H1 (cell line): ENCODE measurements around the gene RTN3. TPM values are rescaled to one million over a fixed set of nuclear protein-coding genes. Genes with fewer than 3 reads are reported as not detected.

Experiments
- CTCF ChIA-PET: fragments of 300-600 bp; sonication (Branson Sonifier 250); formaldehyde crosslinking; loops from one replicate; lab custom pipeline; 2021; ENCODE audit not compliant: partially characterized antibody; lab: Charles Lee
- POLR2A ChIA-PET: fragments of 300-600 bp; sonication (Branson Sonifier 250); formaldehyde crosslinking; loops from one replicate; lab custom pipeline; 2021; ENCODE audit warnings: inconsistent platforms; ENCODE audit not compliant: partially characterized antibody; lab: Charles Lee
- DNase-seq, 2 experiments: peaks; one replicate each; pipeline versions ENCODE4 v3.0.0 to v3.0.0-alpha.2; 2010 to 2022; ENCODE audit warnings: low spot score in 2 of 2, low read depth in 1 of 2, mixed read lengths in 1 of 2
- FAIRE-seq: peaks from 2 replicates; lab custom pipeline; 2011; peaks lifted over from hg19 to GRCh38; lab: Jason Lieb, UNC
- H2AFZ ChIP-seq: 2 replicates; pipeline ENCODE4 v1.8.1; 2012; ENCODE audit warnings: low read length, inconsistent platforms
- H2AK5ac ChIP-seq: 2 replicates; pipeline ENCODE4 v1.6.1; 2013; ENCODE audit warnings: low read depth, low read length
- H2BK120ac ChIP-seq: replicated peaks from 2 replicates; pipeline ENCODE3; 2013; ENCODE audit warnings: low read depth, low read length, inconsistent platforms
- H2BK12ac ChIP-seq: 2 replicates; pipeline ENCODE4 v1.6.1; 2013; ENCODE audit warnings: low read depth, low read length
- H2BK15ac ChIP-seq: 2 replicates; pipeline ENCODE4 v1.6.1; 2013; ENCODE audit warnings: low read length
- H2BK20ac ChIP-seq: 2 replicates; pipeline ENCODE4 v1.6.1; 2013; ENCODE audit warnings: low read length
- H2BK5ac ChIP-seq: 2 replicates; pipeline ENCODE4 v1.6.1; 2013; ENCODE audit warnings: low read depth, low read length
- H3K14ac ChIP-seq: 2 replicates; pipeline ENCODE4 v1.6.1; 2013; ENCODE audit warnings: inconsistent platforms; ENCODE audit not compliant: insufficient read length
- H3K18ac ChIP-seq: 2 replicates; pipeline ENCODE4 v1.6.1; 2013; ENCODE audit warnings: low read length; ENCODE audit errors: extremely low read depth
- H3K23ac ChIP-seq: 2 replicates; pipeline ENCODE4 v1.6.1; 2013; ENCODE audit warnings: inconsistent platforms; ENCODE audit not compliant: insufficient read length
- H3K23me2 ChIP-seq: 2 replicates; pipeline ENCODE4 v1.6.1; 2013; ENCODE audit warnings: low read depth, low read length
- H3K27ac ChIP-seq: 2 replicates; pipeline ENCODE4 v1.6.1; 2011; ENCODE audit warnings: low read depth, low read length, inconsistent platforms
- H3K27me3 ChIP-seq, 4 experiments: replicated peaks in 1 of 4; 1 replicate in 1 of 4; 2 replicates in 3 of 4; pipeline versions ENCODE4 v1.6.1 to v1.8.1; 2011 to 2013; ENCODE audit warnings: low read length in 3 of 4, mild to moderate bottlenecking in 3 of 4, inconsistent platforms in 2 of 4, mixed read lengths in 2 of 4, moderate library complexity in 1 of 4; ENCODE audit not compliant: control insufficient read depth in 3 of 4, insufficient read depth in 3 of 4; ENCODE audit errors: extremely low read depth in 1 of 4
- H3K36me3 ChIP-seq, 4 experiments: 2 replicates each; pipeline versions ENCODE4 v1.6.1 to v1.8.1; 2011 to 2013; ENCODE audit warnings: mild to moderate bottlenecking in 4 of 4, low read length in 3 of 4, moderate library complexity in 2 of 4, control low read depth in 1 of 4, inconsistent platforms in 1 of 4; ENCODE audit not compliant: insufficient read depth in 4 of 4, control insufficient read depth in 2 of 4
- H3K4ac ChIP-seq: replicated peaks from 2 replicates; pipeline ENCODE3; 2013; ENCODE audit warnings: low read length, low read depth, mixed read lengths, inconsistent platforms; ENCODE audit not compliant: insufficient read length
- H3K4me1 ChIP-seq, 4 experiments: replicated peaks in 1 of 4; 1 replicate in 1 of 4; 2 replicates in 3 of 4; pipeline versions ENCODE4 v1.6.1 to v1.8.1; 2011 to 2013; ENCODE audit warnings: low read length in 3 of 4, inconsistent platforms in 2 of 4, mixed read lengths in 1 of 4; ENCODE audit not compliant: insufficient read depth in 4 of 4, control insufficient read depth in 3 of 4
- H3K4me2 ChIP-seq, 2 experiments: 2 replicates each; pipeline versions ENCODE4 v1.6.1 to v1.8.1; 2011 to 2013; ENCODE audit warnings: low read depth in 2 of 2, low read length in 2 of 2, control low read depth in 1 of 2, inconsistent platforms in 1 of 2, mild to moderate bottlenecking in 1 of 2; ENCODE audit not compliant: insufficient read depth in 1 of 2
- H3K4me3 ChIP-seq, 4 experiments: fragments of 200-600, 300-600 bp in 1 of 4; sonication (generic), shearing (Covaris generic), sonication (Bioruptor Twin) in 1 of 4; 2 replicates each; pipeline versions ENCODE4 v1.5.1 to v1.8.1; 2011 to 2016; ENCODE audit warnings: low read length in 4 of 4, low read depth in 3 of 4, control low read depth in 2 of 4, inconsistent platforms in 2 of 4, mild to moderate bottlenecking in 2 of 4, mixed read lengths in 1 of 4, moderate library complexity in 1 of 4; ENCODE audit not compliant: insufficient read depth in 2 of 4; ENCODE audit errors: extremely low read depth in 1 of 4
- H3K56ac ChIP-seq: replicated peaks from 2 replicates; pipeline ENCODE3; 2013; ENCODE audit warnings: low read depth, mild to moderate bottlenecking, mixed read lengths, low read length, inconsistent platforms; ENCODE audit not compliant: insufficient read length
- H3K79me1 ChIP-seq: 2 replicates; pipeline ENCODE4 v1.6.1; 2013; ENCODE audit warnings: low read depth, low read length, control low read depth
- H3K79me2 ChIP-seq, 2 experiments: 2 replicates each; pipeline versions ENCODE4 v1.6.1 to v1.8.1; 2012 to 2013; ENCODE audit warnings: low read length in 2 of 2, mild to moderate bottlenecking in 2 of 2, inconsistent platforms in 1 of 2; ENCODE audit not compliant: insufficient read depth in 2 of 2, control insufficient read depth in 1 of 2
- H3K9ac ChIP-seq, 4 experiments: replicated peaks in 1 of 4; 1 replicate in 1 of 4; 2 replicates in 3 of 4; pipeline versions ENCODE4 v1.6.1 to v1.8.1; 2011 to 2013; ENCODE audit warnings: low read depth in 3 of 4, low read length in 3 of 4, control low read depth in 2 of 4, mild to moderate bottlenecking in 2 of 4, moderate library complexity in 2 of 4, inconsistent platforms in 1 of 4; ENCODE audit errors: extremely low read depth in 1 of 4
- H3K9me3 ChIP-seq, 2 experiments: 2 replicates each; pipeline versions ENCODE4 v1.6.1 to v1.8.1; 2012 to 2013; ENCODE audit warnings: mild to moderate bottlenecking in 2 of 2, moderate library complexity in 2 of 2, control low read depth in 1 of 2, inconsistent platforms in 1 of 2, low read depth in 1 of 2, low read length in 1 of 2, mixed read lengths in 1 of 2; ENCODE audit not compliant: insufficient read depth in 2 of 2
- H4K20me1 ChIP-seq, 2 experiments: replicated peaks in 1 of 2; 2 replicates each; pipeline versions ENCODE3 to v1.8.1; 2011 to 2013; ENCODE audit warnings: inconsistent platforms in 2 of 2, low read length in 2 of 2, mild to moderate bottlenecking in 1 of 2; ENCODE audit not compliant: insufficient read depth in 2 of 2, control insufficient read depth in 1 of 2
- H4K5ac ChIP-seq: 2 replicates; pipeline ENCODE4 v1.6.1; 2013; ENCODE audit warnings: low read length, low read depth, mixed read lengths, inconsistent platforms; ENCODE audit not compliant: insufficient read length
- H4K8ac ChIP-seq: 2 replicates; pipeline ENCODE4 v1.8.0; 2013; ENCODE audit warnings: mild to moderate bottlenecking, moderate library complexity, low read length, inconsistent platforms; ENCODE audit not compliant: insufficient read depth; ENCODE audit errors: extremely low read depth
- H4K91ac ChIP-seq: replicated peaks from 2 replicates; pipeline ENCODE3; 2013; ENCODE audit warnings: low read length, mixed read lengths, inconsistent platforms; ENCODE audit not compliant: insufficient read length
- CEBPB ChIP-seq: IDR thresholded peaks from 2 replicates; pipeline ENCODE4 v1.6.1; 2012; ENCODE audit warnings: low read depth, low read length
- KDM1A ChIP-seq: fragments of 200-600, 300-600 bp; sonication (generic); IDR thresholded peaks from 2 replicates; pipeline ENCODE4 v1.7.1; 2016; ENCODE audit warnings: mild to moderate bottlenecking, low read length, borderline replicate concordance
- POLR2A ChIP-seq, 2 experiments: IDR thresholded peaks; 1 replicate in 1 of 2; 2 replicates in 1 of 2; pipeline ENCODE4 v1.6.1; 2011; ENCODE audit warnings: low read depth in 2 of 2, low read length in 2 of 2, mild to moderate bottlenecking in 2 of 2; ENCODE audit errors: control extremely low read depth in 1 of 2
- TEAD4 ChIP-seq: IDR thresholded peaks from 2 replicates; pipeline ENCODE4 v1.6.1; 2012; ENCODE audit warnings: low read depth, low read length, inconsistent platforms, mixed read lengths
- WGBS, 2 experiments: shearing (Covaris generic) in 1 of 2; methylation state at CpG; one replicate each; pipeline versions ENCODE4 v1.1.6 to v1.1.7; 2013 to 2015; ENCODE audit warnings: low lambda C conversion rate in 2 of 2, mixed read lengths in 2 of 2, inconsistent platforms in 1 of 2, low coverage in 1 of 2, missing lambda C conversion rate in 1 of 2; ENCODE audit not compliant: insufficient replicate concordance in 2 of 2, insufficient coverage in 1 of 2, insufficient read length in 1 of 2; ENCODE audit errors: extremely low coverage in 1 of 2, missing lambda C conversion rate in 1 of 2; 5-methylcytosine and 5-hydroxymethylcytosine counted together
- polyA plus RNA-seq, 7 experiments: library from polyadenylated mRNA; depleted of rRNA in 3 of 7; stranded (reverse) in 5 of 7; unstranded in 2 of 7; fragments of >200 nt in 5 of 7; fragments of 200-250 nt in 2 of 7; gene quantifications; 1 replicate in 5 of 7; 2 replicates in 1 of 7; 4 replicates in 1 of 7; pipeline versions ENCODE4 v1.2.1 to v1.2.3, GENCODE V29; 2011 to 2013; ENCODE audit warnings: missing spikeins in 2 of 7, mixed read lengths in 2 of 7
- total RNA-seq: library from RNA; stranded (reverse); fragmentation: NEBNext Ultra II Directional; extraction: Animal tissue kit (Norgen Biotek cat#: 25700); gene quantifications from 2 replicates; pipeline ENCODE4 v1.2.1, GENCODE V29; 2021

Gene RTN3
- total and polyA plus RNA-seq, 2 of the 8 experiments (the other 6 are each of a cell fraction or from before 2014, with no cell fraction given): 160 to 203 TPM

- no peak overlapping the region for H3K4ac ChIP-seq
- no peak overlapping the region for H3K14ac ChIP-seq
- no peaks in the 10 kb centered on the region for H3K36me3 ChIP-seq
- no peaks in the 10 kb centered on the region; the same call in 1 of the 2 replicates for H3K23me2 ChIP-seq
- no peak overlapping the region for H2BK15ac ChIP-seq
- no peak overlapping the region for H4K8ac ChIP-seq
- H3K4me3 ChIP-seq: peak overlapping the region in 3 of 4 experiments; percentile 58 to 73 (median 67); a peak in 4 of 8 replicates
- peak overlapping the region; percentile 65 to 69 for H3K4me2 ChIP-seq
- H3K18ac ChIP-seq: no peak overlapping the region
- no peak overlapping the region for H2BK120ac ChIP-seq
- peaks cover 6 to 52% of the 10 kb centered on the region in 2 experiments; a peak in 3 of 4 replicates for H3K79me2 ChIP-seq
- no peak overlapping the region for H2AK5ac ChIP-seq
- H2BK12ac ChIP-seq: no peak overlapping the region
- no peak overlapping the region for H4K5ac ChIP-seq
- no peak overlapping the region for H3K27ac ChIP-seq
- peaks cover 0 to 4% of the 10 kb centered on the region in 2 experiments; a peak in 1 of 4 replicates for H3K9me3 ChIP-seq
- no peak overlapping the region; a peak in 1 of 7 replicates for H3K9ac ChIP-seq
- WGBS, 2 experiments: 79% methylated on average over 7 of the region's 7 CpGs; no CpG with 5 or more reads in 1 of the 2 experiments
- FAIRE-seq (no peak), DNase-seq (no peak)
- H3K79me1 ChIP-seq: peaks cover 6% of the 10 kb centered on the region; the same call in 1 of the 2 replicates
- ChIA-PET POLR2A (interaction anchor here (0.6 to 6.0 kb wide), 7 partner anchors 11 to 1177 kb away, joined by 3 to 58 read pairs (median 5); partner anchors contain the start of gene RTN3), CTCF (interaction anchor here (0.6 to 2.0 kb wide), 12 partner anchors 12 to 1558 kb away, joined by 3 to 6 read pairs (median 4); partner anchors contain the start of gene RTN3)
- no peak overlapping the region for H3K56ac ChIP-seq
- H2BK20ac ChIP-seq: no peak overlapping the region
- no peak overlapping the region for H4K91ac ChIP-seq
- no peaks in the 10 kb centered on the region for H4K20me1 ChIP-seq
- no peak overlapping the region for H2BK5ac ChIP-seq
- no peak overlapping the region for H3K23ac ChIP-seq
- peaks cover 0 to 5% (median 0%) of the 10 kb centered on the region in 4 experiments; a peak in 2 of 7 replicates for H3K27me3 ChIP-seq
- peaks cover 0 to 8% (median 2%) of the 10 kb centered on the region in 4 experiments; a peak in 2 of 7 replicates for H3K4me1 ChIP-seq
- TF ChIP-seq CEBPB (peak; percentile 64; the same call in 1 of the 2 replicates), TEAD4 (no peak), POLR2A (IDR thresholded peaks at IDR 0.05; ENCODE audit: control extremely low read depth in 1 of 2, low read depth in 2 of 2, low read length in 2 of 2) (no peak), KDM1A (no peak)
- no peak overlapping the region for H2AFZ ChIP-seq
Measured at GRCh38 chr11:63670096-63670432, 11.2 kb upstream of the RTN3 start.
